ENCODE results near the gene EFNB1. TPM values are rescaled to one million over a fixed set of nuclear protein-coding genes. Genes with fewer than 3 reads are reported as not detected.

EFNB1 gene
- total RNA-seq, 2 donors from 2014 or later, result 19.9 to 40.1 TPM

DNA sequence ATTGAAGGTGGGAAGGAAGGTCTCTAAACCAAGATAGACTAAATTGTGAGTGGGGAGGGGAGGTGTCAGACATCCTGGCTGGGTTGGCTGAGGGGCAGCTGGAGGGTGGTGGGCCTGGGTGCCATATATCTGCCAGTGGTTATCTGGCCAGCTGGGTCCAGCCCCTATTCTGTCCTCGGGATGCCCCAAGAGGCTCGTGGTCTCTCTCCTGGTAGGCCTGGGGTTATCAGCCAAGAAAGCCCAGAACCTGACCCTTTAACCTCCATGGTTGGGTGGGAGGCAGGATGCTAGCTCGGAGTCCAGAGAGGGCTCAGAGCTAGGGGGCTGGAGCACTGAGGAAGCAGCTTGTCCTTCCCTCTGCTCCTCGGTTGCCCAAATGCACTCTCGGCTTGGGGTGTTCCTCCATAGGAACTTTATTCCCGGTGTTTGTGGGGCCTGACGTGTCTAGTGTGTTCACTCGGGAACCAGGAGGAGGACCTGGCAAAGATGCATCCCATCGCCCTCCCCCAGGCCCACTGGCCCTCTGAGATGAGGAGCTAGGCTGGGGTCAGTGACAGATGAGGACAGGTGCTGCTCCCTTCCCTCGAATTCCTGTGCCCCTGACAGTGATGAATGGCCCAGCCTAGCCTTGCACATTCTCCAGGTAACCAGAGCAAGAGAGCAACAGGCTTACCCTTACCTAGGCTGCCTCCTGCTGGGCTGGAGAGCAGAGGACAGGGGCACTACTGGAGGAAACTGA, 5.2 kb upstream of the EFNB1 start:
- H3K36me3 ChIP-seq, result no peaks in the 10 kb centered on the region
- no peaks in the 10 kb centered on the region for H3K27me3 ChIP-seq (replicated peaks; ENCODE audit: insufficient read depth)
- WGBS, result 82% methylated on average over 10 of the region's 10 CpGs
- DNase-seq (ENCODE audit: low spot score), result no peak
- TF ChIP-seq, protein P1, sequence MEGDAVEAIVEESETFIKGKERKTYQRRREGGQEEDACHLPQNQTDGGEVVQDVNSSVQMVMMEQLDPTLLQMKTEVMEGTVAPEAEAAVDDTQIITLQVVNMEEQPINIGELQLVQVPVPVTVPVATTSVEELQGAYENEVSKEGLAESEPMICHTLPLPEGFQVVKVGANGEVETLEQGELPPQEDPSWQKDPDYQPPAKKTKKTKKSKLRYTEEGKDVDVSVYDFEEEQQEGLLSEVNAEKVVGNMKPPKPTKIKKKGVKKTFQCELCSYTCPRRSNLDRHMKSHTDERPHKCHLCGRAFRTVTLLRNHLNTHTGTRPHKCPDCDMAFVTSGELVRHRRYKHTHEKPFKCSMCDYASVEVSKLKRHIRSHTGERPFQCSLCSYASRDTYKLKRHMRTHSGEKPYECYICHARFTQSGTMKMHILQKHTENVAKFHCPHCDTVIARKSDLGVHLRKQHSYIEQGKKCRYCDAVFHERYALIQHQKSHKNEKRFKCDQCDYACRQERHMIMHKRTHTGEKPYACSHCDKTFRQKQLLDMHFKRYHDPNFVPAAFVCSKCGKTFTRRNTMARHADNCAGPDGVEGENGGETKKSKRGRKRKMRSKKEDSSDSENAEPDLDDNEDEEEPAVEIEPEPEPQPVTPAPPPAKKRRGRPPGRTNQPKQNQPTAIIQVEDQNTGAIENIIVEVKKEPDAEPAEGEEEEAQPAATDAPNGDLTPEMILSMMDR (IDR thresholded peaks at IDR 0.05), result no peak
- TF ChIP-seq POLR2AphosphoS5 (IDR thresholded peaks at IDR 0.05) (no peak), POLR2A (IDR thresholded peaks at IDR 0.05) (no peak)
- intact Hi-C loops (cut with DNase I), result loop anchor here (2.0 to 10.0 kb wide), 2 partner anchors 331 to 563 kb away; no protein-coding TSS in a partner anchor
- H3K27ac ChIP-seq, result no peak overlapping the region
- H3K4me1 ChIP-seq (replicated peaks), result no peaks in the 10 kb centered on the region
- H3K9me3 ChIP-seq, result no peaks in the 10 kb centered on the region
- no peak overlapping the region for H3K4me3 ChIP-seq

DNA sequence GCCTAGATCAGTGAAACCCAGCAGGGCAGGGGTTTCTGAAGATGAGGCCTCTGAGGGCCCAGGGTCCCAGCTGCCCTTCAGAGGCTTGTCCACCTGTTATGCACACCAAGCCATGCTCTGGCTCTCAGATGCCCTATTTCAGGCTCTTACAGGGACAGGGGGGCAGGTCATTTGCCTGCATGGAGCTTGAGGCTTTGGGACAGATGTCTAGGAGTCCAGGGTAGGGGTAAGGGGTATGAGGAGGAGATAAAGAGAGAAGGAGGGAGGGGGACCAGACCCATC, 4.7 kb upstream of the EFNB1 start:
- Histone ChIP-seq H3K27ac (no peak overlapping the region), H3K4me1 (replicated peaks) (no peaks in the 10 kb centered on the region), H3K4me3 (no peak overlapping the region), H3K9me3 (no peaks in the 10 kb centered on the region), H3K27me3 (replicated peaks; ENCODE audit: insufficient read depth) (no peaks in the 10 kb centered on the region), H3K36me3 (no peaks in the 10 kb centered on the region)
- no peak for DNase-seq (ENCODE audit: low spot score)
- intact Hi-C loops (cut with DNase I), result loop anchor here (10.0 kb wide), 1 partner anchor 331 kb away; no protein-coding TSS in a partner anchor
- TF ChIP-seq, protein P1 (IDR thresholded peaks at IDR 0.05), result no peak
- TF ChIP-seq POLR2AphosphoS5 (IDR thresholded peaks at IDR 0.05) (no peak), POLR2A (IDR thresholded peaks at IDR 0.05) (no peak)

DNA sequence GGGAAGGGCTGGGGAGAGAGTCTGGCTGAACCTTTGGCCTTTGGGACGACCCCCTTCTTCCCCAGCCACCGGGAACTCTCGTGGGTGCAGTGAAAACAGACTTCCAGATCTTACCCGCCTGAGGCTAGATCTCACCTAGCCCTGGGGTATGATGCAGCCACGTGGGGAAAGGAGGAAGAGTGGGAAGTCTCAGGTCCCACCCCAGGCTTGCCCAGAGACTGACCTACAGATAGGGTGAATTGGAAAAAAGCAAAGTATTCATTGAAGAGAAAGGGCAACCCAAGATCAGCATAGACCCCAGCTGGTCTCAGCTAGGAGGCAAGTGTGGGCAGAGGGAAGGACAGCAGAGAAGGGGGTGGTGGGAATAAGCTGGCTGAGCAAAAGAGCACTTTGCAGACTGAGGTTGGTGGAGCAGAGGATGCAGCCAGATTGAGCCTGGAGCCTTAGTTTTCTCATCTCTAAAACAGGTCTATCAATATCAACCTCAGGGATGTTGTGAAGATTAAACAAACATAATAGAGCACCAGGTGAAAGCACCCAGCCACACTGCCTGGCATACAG, 4.2 kb upstream of the EFNB1 start:
- DNase-seq (ENCODE audit: low spot score), result no peak
- Histone ChIP-seq H3K4me1 (replicated peaks) (no peaks in the 10 kb centered on the region), H3K9me3 (no peaks in the 10 kb centered on the region), H3K27ac (no peak overlapping the region), H3K4me3 (no peak overlapping the region), H3K36me3 (no peaks in the 10 kb centered on the region), H3K27me3 (replicated peaks; ENCODE audit: insufficient read depth) (no peaks in the 10 kb centered on the region)
- 83% methylated on average over 4 of the region's 5 CpGs for WGBS
- TF ChIP-seq, protein P1 (IDR thresholded peaks at IDR 0.05), result no peak
- TF ChIP-seq POLR2AphosphoS5 (IDR thresholded peaks at IDR 0.05), result no peak
- no peak for TF ChIP-seq POLR2A (IDR thresholded peaks at IDR 0.05)
- intact Hi-C loops (cut with DNase I), result loop anchor here (10.0 kb wide), 1 partner anchor 330 kb away; no protein-coding TSS in a partner anchor

DNA sequence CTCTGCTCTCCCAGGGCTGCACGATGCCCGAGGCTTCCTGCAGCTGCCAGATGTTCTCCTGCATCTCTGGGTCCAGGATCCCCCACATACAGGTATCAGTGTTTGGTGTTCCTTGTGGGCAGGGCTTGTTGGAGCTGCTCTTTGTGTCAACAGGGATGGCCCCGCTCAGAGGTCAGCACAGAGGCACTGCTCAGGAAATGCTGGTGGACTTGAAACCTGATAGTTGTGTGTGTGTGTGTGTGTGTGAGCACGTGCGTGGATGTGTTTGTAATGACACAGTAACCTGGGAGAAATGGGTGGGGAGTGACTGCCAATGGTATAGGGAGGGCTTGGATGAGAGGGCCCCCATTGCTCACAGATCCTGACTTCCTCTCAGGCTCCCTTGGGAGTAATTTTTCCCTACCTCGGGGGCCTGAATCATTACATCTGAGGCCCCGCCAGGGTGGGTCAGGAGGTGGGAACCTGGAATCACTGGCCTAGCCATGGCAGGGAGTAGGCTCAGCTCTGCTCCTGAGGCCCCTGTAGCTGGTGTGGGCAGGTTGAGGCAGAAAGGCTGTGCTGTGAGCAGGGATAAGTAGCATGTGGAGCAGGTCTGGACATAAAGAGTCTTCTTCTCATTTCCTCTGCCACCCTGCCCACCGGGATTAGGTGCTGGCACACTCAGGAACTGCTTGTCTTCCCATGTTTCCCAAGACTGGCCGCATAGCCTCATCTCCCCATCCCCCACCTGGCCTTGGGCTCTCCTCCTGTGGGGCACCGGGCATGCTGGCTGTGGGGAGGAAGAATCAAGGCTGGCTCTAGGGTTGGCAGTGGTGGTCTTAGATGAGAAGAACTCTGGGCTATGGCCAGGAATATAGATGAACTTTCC, 2.5 kb upstream of the EFNB1 start:
- Histone ChIP-seq H3K4me3 (no peak overlapping the region), H3K4me1 (replicated peaks) (no peaks in the 10 kb centered on the region), H3K27ac (no peak overlapping the region), H3K9me3 (no peaks in the 10 kb centered on the region), H3K36me3 (no peaks in the 10 kb centered on the region), H3K27me3 (replicated peaks; ENCODE audit: insufficient read depth) (no peaks in the 10 kb centered on the region)
- intact Hi-C loops (cut with DNase I), result loop anchor here (10.0 kb wide), 1 partner anchor 328 kb away; no protein-coding TSS in a partner anchor
- no peak for DNase-seq (ENCODE audit: low spot score)
- 63% methylated on average over 8 of the region's 10 CpGs for WGBS
- TF ChIP-seq, protein P1 (IDR thresholded peaks at IDR 0.05), result no peak
- TF ChIP-seq POLR2AphosphoS5 (IDR thresholded peaks at IDR 0.05), result no peak
- TF ChIP-seq POLR2A (IDR thresholded peaks at IDR 0.05), result no peak
